GM12878 (cell line): ENCODE measurements around the gene AIFM3.

Experiments used
- ATF7 ChIP-seq: fragments of 450-650 bp; IDR thresholded peaks from 2 replicates; pipeline ENCODE4 v1.6.1; 2016; ENCODE audit warnings: low read depth, mild to moderate bottlenecking
- CTCF ChIP-seq, 3 experiments: IDR thresholded peaks in 2 of 3; conservative IDR thresholded peaks in 1 of 3; 2 replicates each; pipeline ENCODE4 v1.5.1; 2011; ENCODE audit warnings: low read depth in 3 of 3, low read length in 3 of 3, mild to moderate bottlenecking in 3 of 3, control low read depth in 2 of 3, moderate library complexity in 2 of 3, inconsistent platforms in 1 of 3, mixed read lengths in 1 of 3; ENCODE audit not compliant: control insufficient read depth in 2 of 3, insufficient read depth in 1 of 3; ENCODE audit errors: extremely low read depth in 1 of 3
- HDAC2 ChIP-seq: fragments of 200-600 bp; sonication (generic); IDR thresholded peaks from 2 replicates; pipeline ENCODE4 v1.6.1; 2017
- NBN ChIP-seq: fragments of 450-650 bp; IDR thresholded peaks from 2 replicates; pipeline ENCODE4 v1.6.1; 2016
- NFYB ChIP-seq: IDR thresholded peaks from 2 replicates; pipeline ENCODE4 v1.6.1; 2011; ENCODE audit warnings: low read depth, mild to moderate bottlenecking, low read length, improper control_type of control experiment, moderate library complexity; ENCODE audit not compliant: insufficient read depth
- NR2C2 ChIP-seq: IDR thresholded peaks from 2 replicates; pipeline ENCODE4 v1.6.1; 2011; ENCODE audit warnings: borderline replicate concordance, low read depth; ENCODE audit not compliant: control insufficient read depth, insufficient read length
- PML ChIP-seq: IDR thresholded peaks from 2 replicates; pipeline ENCODE4 v1.6.1; 2012; ENCODE audit warnings: low read length, inconsistent platforms
- USF1 ChIP-seq: IDR thresholded peaks from 2 replicates; pipeline ENCODE4 v1.6.1; 2011; ENCODE audit warnings: borderline replicate concordance, low read depth, mild to moderate bottlenecking, moderate library complexity, mixed read lengths, low read length; ENCODE audit not compliant: insufficient read depth; ENCODE audit errors: extremely low read length
- YBX1 ChIP-seq: fragments of 450-650 bp; IDR thresholded peaks from 2 replicates; pipeline ENCODE4 v1.6.1; 2016; ENCODE audit warnings: antibody characterized with exemption

DNA sequence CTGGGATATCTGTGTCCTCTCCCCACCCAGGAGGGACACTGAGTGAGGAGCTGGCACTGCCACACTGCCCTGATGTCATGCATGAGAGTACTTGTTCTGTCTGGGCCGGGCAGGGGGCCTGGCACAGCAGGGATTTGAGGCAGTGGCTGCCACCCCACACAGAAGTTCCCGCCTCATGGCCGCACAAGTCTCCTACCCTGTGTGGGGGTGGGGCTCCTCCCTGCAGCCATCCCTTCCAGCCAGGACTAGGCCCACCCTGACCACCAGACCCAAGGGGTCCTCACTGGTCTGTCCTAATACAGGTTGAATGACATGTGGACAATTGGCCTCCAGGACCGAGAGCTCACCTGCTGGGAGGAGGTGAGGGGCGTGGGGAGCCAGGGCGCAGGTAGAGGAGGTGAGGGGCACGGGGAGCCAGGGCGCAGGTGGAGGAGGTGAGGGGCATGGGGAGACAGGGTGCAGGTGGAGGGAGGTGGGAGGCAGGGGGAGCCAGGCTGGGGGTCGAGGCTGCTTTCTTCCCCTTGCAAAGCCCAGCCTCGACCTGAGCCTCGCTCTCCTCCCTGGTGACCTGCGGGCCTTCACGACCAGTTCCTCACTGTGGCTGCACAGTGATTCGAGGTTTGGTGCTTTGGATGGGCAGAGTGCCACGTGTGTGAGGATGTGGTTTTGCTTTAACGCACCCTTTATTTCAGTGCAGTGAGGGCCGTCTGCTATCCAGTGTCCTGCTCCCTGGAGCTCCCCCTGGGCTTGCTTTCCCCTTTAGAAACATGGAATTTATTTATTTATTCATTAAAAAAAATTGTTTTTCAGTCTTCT lies 22.5 kb downstream of the AIFM3 start:
- TF ChIP-seq NR2C2 (no peak), CTCF (IDR thresholded peaks at IDR 0.05 in 2 of 3, conservative IDR thresholded peaks at IDR 0.05 in 1 of 3; ENCODE audit: control insufficient read depth in 2 of 3, extremely low read depth in 1 of 3, insufficient read depth in 1 of 3, low read depth in 3 of 3, low read length in 3 of 3) (no peak), HDAC2 (no peak), NFYB (no peak), NBN (no peak), ATF7 (no peak), USF1 (no peak), PML (no peak), YBX1 (no peak)
